Stimulated activated effector memory CD8-positive, alpha-beta T cell treated with anti-CD3 and anti-CD28 coated beads, Interleukin-12 subunit alpha, Interleukin-12 subunit beta, amount 100 ng/mL, for 72 hours (primary cell): ENCODE results near the gene RELT.
A peak's percentile ranks its signal among the peaks of the same experiment; 100 is the strongest.

Experiments
- ATAC-seq: fragments of 150-1000 bp; cut with Tn5 transposase; 2 replicates; pipeline ENCODE4 v1.10.0; 2021
- DNase-seq, 2 donors: peaks; one replicate each; pipeline ENCODE4 v3.0.0; 2021 to 2022; ENCODE audit warnings: low spot score in 2 of 2
- H3K27ac Mint-ChIP-seq: one replicate; pipeline ENCODE4 v1.8.0; 2022; ENCODE audit warnings: mild to moderate bottlenecking, mixed read lengths
- H3K36me3 Mint-ChIP-seq: one replicate; pipeline ENCODE4 v1.8.0; 2022; ENCODE audit warnings: mild to moderate bottlenecking, mixed read lengths
- H3K4me1 Mint-ChIP-seq: one replicate; pipeline ENCODE4 v1.8.0; 2022; ENCODE audit warnings: mixed read lengths
- H3K4me3 Mint-ChIP-seq: one replicate; pipeline ENCODE4 v1.8.0; 2022; ENCODE audit warnings: mild to moderate bottlenecking, mixed read lengths
- H3K9me3 Mint-ChIP-seq: one replicate; pipeline ENCODE4 v1.8.0; 2022; ENCODE audit warnings: mixed read lengths

The RELT gene

GRCh38 chr11:73399159-73399590 is 23.0 kb downstream of the RELT start:
- Mint-ChIP-seq H3K4me1 (peaks cover 8% of the 10 kb centered on the region), H3K36me3 (peaks cover 83% of the 10 kb centered on the region), H3K9me3 (no peaks in the 10 kb centered on the region), H3K4me3 (no peak overlapping the region), H3K27ac (peak overlapping the region; percentile 83)
- no peak for ATAC-seq
- DNase-seq = no peak

- Mint-ChIP-seq H3K4me1 (peaks cover 8% of the 10 kb centered on the region), H3K27ac (peak overlapping the region; percentile 83), H3K4me3 (no peak overlapping the region), H3K36me3 (peaks cover 78% of the 10 kb centered on the region), H3K9me3 (no peaks in the 10 kb centered on the region)
- DNase-seq = no peak
- no peak for ATAC-seq
These were observed 23.4 kb downstream of the RELT start for GRCh38 chr11:73399636-73400035.

- Mint-ChIP-seq H3K4me3 (no peak overlapping the region), H3K36me3 (peaks cover 72% of the 10 kb centered on the region), H3K27ac (peak overlapping the region; percentile 69), H3K9me3 (no peaks in the 10 kb centered on the region), H3K4me1 (peaks cover 8% of the 10 kb centered on the region)
- ATAC-seq (no peak), DNase-seq (no peak)
These were observed 24.1 kb downstream of the RELT start for GRCh38 chr11:73400293-73400692.

- peak overlapping the region; percentile 69 for H3K27ac Mint-ChIP-seq
- peaks cover 69% of the 10 kb centered on the region for H3K36me3 Mint-ChIP-seq
- no peak for ATAC-seq
These were observed 25.2 kb downstream of the RELT start for GRCh38 chr11:73401217-73401923.

GRCh38 chr11:73401924-73402833 is 26.0 kb downstream of the RELT start:
- Mint-ChIP-seq H3K27ac (peak overlapping the region; percentile 69), H3K36me3 (peaks cover 61% of the 10 kb centered on the region), H3K9me3 (no peaks in the 10 kb centered on the region), H3K4me3 (no peak overlapping the region), H3K4me1 (peaks cover under 1% of the 10 kb centered on the region)
- ATAC-seq = no peak
- peak in 1 of 2 donors; percentile 48 for DNase-seq

More at GRCh38 chr11:73401217-73401923, 25.2 kb downstream of the RELT start:
- peaks cover 8% of the 10 kb centered on the region for H3K4me1 Mint-ChIP-seq
- DNase-seq = no peak
- no peaks in the 10 kb centered on the region for H3K9me3 Mint-ChIP-seq
- no peak overlapping the region for H3K4me3 Mint-ChIP-seq

- H3K9me3 Mint-ChIP-seq = no peaks in the 10 kb centered on the region
- ATAC-seq (no peak), DNase-seq (no peak)
- H3K27ac Mint-ChIP-seq = peak overlapping the region; percentile 52
- H3K4me3 Mint-ChIP-seq = no peak overlapping the region
- H3K4me1 Mint-ChIP-seq = peaks cover 2% of the 10 kb centered on the region
- H3K36me3 Mint-ChIP-seq = peaks cover 58% of the 10 kb centered on the region
These were observed 26.6 kb downstream of the RELT start for GRCh38 chr11:73402834-73403185.

- Mint-ChIP-seq H3K27ac (peak overlapping the region; percentile 52), H3K36me3 (peaks cover 58% of the 10 kb centered on the region), H3K4me1 (peaks cover 5% of the 10 kb centered on the region), H3K9me3 (no peaks in the 10 kb centered on the region), H3K4me3 (no peak overlapping the region)
- no peak for DNase-seq
- no peak for ATAC-seq
These were observed 27.3 kb downstream of the RELT start for GRCh38 chr11:73403541-73403940.

GRCh38 chr11:73404048-73404447 is 27.8 kb downstream of the RELT start:
- DNase-seq (no peak), ATAC-seq (no peak)
- H3K27ac Mint-ChIP-seq = peak overlapping the region; percentile 52
- peaks cover 56% of the 10 kb centered on the region for H3K36me3 Mint-ChIP-seq
- H3K4me3 Mint-ChIP-seq = no peak overlapping the region
- peaks cover 5% of the 10 kb centered on the region for H3K4me1 Mint-ChIP-seq
- no peaks in the 10 kb centered on the region for H3K9me3 Mint-ChIP-seq

GRCh38 chr11:73404506-73405145 is 28.4 kb downstream of the RELT start:
- peaks cover 50% of the 10 kb centered on the region for H3K36me3 Mint-ChIP-seq
- no peaks in the 10 kb centered on the region for H3K9me3 Mint-ChIP-seq
- no peak for ATAC-seq

GRCh38 chr11:73405146-73405510 is 28.9 kb downstream of the RELT start:
- Mint-ChIP-seq H3K9me3 (no peaks in the 10 kb centered on the region), H3K27ac (peak overlapping the region; percentile 56), H3K4me1 (peaks cover 5% of the 10 kb centered on the region), H3K36me3 (peaks cover 50% of the 10 kb centered on the region), H3K4me3 (no peak overlapping the region)
- DNase-seq (no peak), ATAC-seq (no peak)

More at GRCh38 chr11:73404506-73405145, 28.4 kb downstream of the RELT start:
- Mint-ChIP-seq H3K4me3 (no peak overlapping the region), H3K4me1 (peaks cover 5% of the 10 kb centered on the region), H3K27ac (peak overlapping the region; percentile 56)
- DNase-seq = no peak

GRCh38 chr11:73406131-73406530 is 29.9 kb downstream of the RELT start:
- no peak for DNase-seq
- peaks cover 5% of the 10 kb centered on the region for H3K4me1 Mint-ChIP-seq
- H3K9me3 Mint-ChIP-seq = no peaks in the 10 kb centered on the region
- no peak for ATAC-seq
- H3K36me3 Mint-ChIP-seq = peaks cover 50% of the 10 kb centered on the region
- H3K4me3 Mint-ChIP-seq = no peak overlapping the region
- H3K27ac Mint-ChIP-seq = peak overlapping the region; percentile 30

GRCh38 chr11:73406619-73407018 is 30.4 kb downstream of the RELT start:
- H3K9me3 Mint-ChIP-seq = no peaks in the 10 kb centered on the region
- peaks cover 48% of the 10 kb centered on the region for H3K36me3 Mint-ChIP-seq
- ATAC-seq (no peak), DNase-seq (no peak)
- H3K4me1 Mint-ChIP-seq = peaks cover 5% of the 10 kb centered on the region
- H3K27ac Mint-ChIP-seq = peak overlapping the region; percentile 30
- no peak overlapping the region for H3K4me3 Mint-ChIP-seq

GRCh38 chr11:73409431-73409830 is 33.2 kb downstream of the RELT start:
- Mint-ChIP-seq H3K4me3 (no peak overlapping the region), H3K36me3 (peaks cover 42% of the 10 kb centered on the region), H3K4me1 (peaks cover 10% of the 10 kb centered on the region), H3K27ac (peak overlapping the region; percentile 2), H3K9me3 (no peaks in the 10 kb centered on the region)
- no peak for ATAC-seq
- no peak for DNase-seq

GRCh38 chr11:73410627-73411026 is 34.4 kb downstream of the RELT start:
- H3K27ac Mint-ChIP-seq = peak overlapping the region; percentile 43

GRCh38 chr11:73411031-73411430 is 34.8 kb downstream of the RELT start:
- Mint-ChIP-seq H3K9me3 (no peaks in the 10 kb centered on the region), H3K4me1 (peaks cover 16% of the 10 kb centered on the region), H3K4me3 (no peak overlapping the region), H3K27ac (peak overlapping the region; percentile 43), H3K36me3 (peaks cover 37% of the 10 kb centered on the region)
- peak; percentile 12 for ATAC-seq
- DNase-seq = no peak

More at GRCh38 chr11:73410627-73411026, 34.4 kb downstream of the RELT start:
- Mint-ChIP-seq H3K4me3 (no peak overlapping the region), H3K4me1 (peaks cover 16% of the 10 kb centered on the region), H3K9me3 (no peaks in the 10 kb centered on the region), H3K36me3 (peaks cover 41% of the 10 kb centered on the region)
- no peak for ATAC-seq
- no peak for DNase-seq
